Diencephalon (tissue), 1 donor: ENCODE results near the gene TAF7L. TPM values are rescaled to one million over a fixed set of nuclear protein-coding genes. Genes with fewer than 3 reads are reported as not detected.

ENCODE experiments used
- small RNA-seq: library from RNA; depleted of rRNA; stranded (forward); fragments of <200 nt; gene quantifications from one replicate; pipeline ENCODE3, GENCODE V24; 2014
- total RNA-seq: library from RNA; depleted of rRNA; stranded (reverse); fragments of >200 nt; gene quantifications from one replicate; pipeline ENCODE4 v1.2.3, GENCODE V29; 2014

TAF7L gene, protein sequence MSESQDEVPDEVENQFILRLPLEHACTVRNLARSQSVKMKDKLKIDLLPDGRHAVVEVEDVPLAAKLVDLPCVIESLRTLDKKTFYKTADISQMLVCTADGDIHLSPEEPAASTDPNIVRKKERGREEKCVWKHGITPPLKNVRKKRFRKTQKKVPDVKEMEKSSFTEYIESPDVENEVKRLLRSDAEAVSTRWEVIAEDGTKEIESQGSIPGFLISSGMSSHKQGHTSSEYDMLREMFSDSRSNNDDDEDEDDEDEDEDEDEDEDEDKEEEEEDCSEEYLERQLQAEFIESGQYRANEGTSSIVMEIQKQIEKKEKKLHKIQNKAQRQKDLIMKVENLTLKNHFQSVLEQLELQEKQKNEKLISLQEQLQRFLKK
- total RNA-seq: 0.46 TPM

GRCh38 chrX:101290957-101291603, at the start of gene TAF7L:
Gene TAF7L, minus strand, starts transcription at chrX:101291334. Its CDS starts 3,791 bp downstream, at chrX:101287543.

GRCh38 chrX:101219116-101219863, 71.8 kb downstream of the TAF7L start, which contains the start of gene DRP2:
Gene DRP2, plus strand, starts transcription at chrX:101219786. Its CDS starts 11,862 bp downstream, at chrX:101231648.

Small RNA genes within 50 kb of the gene (small RNA-seq; reads per million reads assigned to genes)
- not detected for gene RNU6-934P

Other genes with a start within 250 kb of the TAF7L start
- 9.7 TPM for gene TRMT2B, start 239.2 kb downstream of the TAF7L start, total RNA-seq
- gene TMEM35A, start 212.5 kb downstream of the TAF7L start, total RNA-seq: 125 TPM
- gene CENPI, start 193.1 kb downstream of the TAF7L start, total RNA-seq: 10.1 TPM
- 11.3 TPM for gene DRP2, start 71.5 kb downstream of the TAF7L start, total RNA-seq
- 9.7 TPM for gene TIMM8A, start 57.4 kb upstream of the TAF7L start, total RNA-seq
- 2.1 TPM for gene BTK, start 94.9 kb upstream of the TAF7L start, total RNA-seq
- 122 TPM for gene RPL36A, start 99.7 kb upstream of the TAF7L start, total RNA-seq
- gene GLA, start 116.6 kb upstream of the TAF7L start, total RNA-seq: 12.2 TPM
- gene HNRNPH2, start 116.9 kb upstream of the TAF7L start, total RNA-seq: 90.9 TPM
- gene ARMCX4, start 194.1 kb upstream of the TAF7L start, total RNA-seq: 16.6 TPM